ENCODE results near the gene MASP1. TPM values are rescaled to one million over a fixed set of nuclear protein-coding genes. Genes with fewer than 3 reads are reported as not detected.

The MASP1 gene
- total and polyA plus RNA-seq, 2 experiments from 2014 or later: 1.6 to 3.0 TPM

DNA sequence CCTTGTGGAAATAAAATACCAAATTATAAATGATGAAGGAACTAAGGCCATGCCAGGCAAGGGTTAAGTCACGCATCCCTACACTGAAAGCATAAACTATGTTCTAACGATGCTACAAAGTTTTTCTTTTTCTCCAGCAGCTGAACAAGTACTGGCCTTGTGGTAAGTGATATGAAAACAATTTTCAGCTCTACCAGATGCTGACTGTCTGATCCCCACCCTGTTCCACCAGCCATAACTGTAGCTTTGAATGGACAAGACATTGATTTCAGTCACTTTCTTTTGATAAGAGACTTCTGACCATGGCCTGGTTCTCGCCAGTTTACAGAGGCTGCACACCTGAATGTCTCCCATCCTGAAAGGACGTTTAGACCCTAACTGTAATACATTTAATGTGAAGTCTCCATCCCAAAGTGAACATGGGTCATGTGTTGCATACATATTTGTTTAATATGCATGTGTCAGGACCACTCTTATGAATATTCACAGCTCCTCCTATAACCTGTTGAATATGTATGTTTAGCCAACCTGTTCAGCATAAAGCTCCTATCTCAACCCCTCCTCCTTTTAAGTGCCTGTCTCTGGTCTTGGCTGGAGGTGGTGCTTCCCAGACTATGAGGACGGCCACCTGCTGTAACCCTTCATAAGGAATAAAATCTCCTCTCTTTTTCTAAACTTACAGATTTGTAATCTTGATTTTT lies 33.4 kb downstream of the MASP1 start:
- H3K36me3 ChIP-seq (ENCODE audit: insufficient read depth): no peaks in the 10 kb centered on the region

More for the DNA sequence above, 33.4 kb downstream of the MASP1 start:
- Mint-ChIP-seq H3K4me1 (no peaks in the 10 kb centered on the region), H3K36me3 (ENCODE audit: low read depth) (no peaks in the 10 kb centered on the region), H3K27me3 (ENCODE audit: insufficient read depth, low read depth, poor library complexity) (peaks cover 2% of the 10 kb centered on the region), H3K4me3 (no peak overlapping the region), H3K9me3 (no peaks in the 10 kb centered on the region), H3K27ac (no peak overlapping the region)
- TF ChIP-seq, protein P1, sequence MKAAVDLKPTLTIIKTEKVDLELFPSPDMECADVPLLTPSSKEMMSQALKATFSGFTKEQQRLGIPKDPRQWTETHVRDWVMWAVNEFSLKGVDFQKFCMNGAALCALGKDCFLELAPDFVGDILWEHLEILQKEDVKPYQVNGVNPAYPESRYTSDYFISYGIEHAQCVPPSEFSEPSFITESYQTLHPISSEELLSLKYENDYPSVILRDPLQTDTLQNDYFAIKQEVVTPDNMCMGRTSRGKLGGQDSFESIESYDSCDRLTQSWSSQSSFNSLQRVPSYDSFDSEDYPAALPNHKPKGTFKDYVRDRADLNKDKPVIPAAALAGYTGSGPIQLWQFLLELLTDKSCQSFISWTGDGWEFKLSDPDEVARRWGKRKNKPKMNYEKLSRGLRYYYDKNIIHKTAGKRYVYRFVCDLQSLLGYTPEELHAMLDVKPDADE (IDR thresholded peaks at IDR 0.05): no peak
- TF ChIP-seq POLR2AphosphoS5 (IDR thresholded peaks at IDR 0.05; ENCODE audit: low read depth) (no peak), JUNB (IDR thresholded peaks at IDR 0.05; ENCODE audit: unreplicated experiment) (no peak), CREB1 (CRISPR knock-in tag; IDR thresholded peaks at IDR 0.05; ENCODE audit: low read depth) (no peak), EZH2phosphoT487 (IDR thresholded peaks at IDR 0.05; ENCODE audit: unreplicated experiment) (no peak), STAT1 (IDR thresholded peaks at IDR 0.05; ENCODE audit: unreplicated experiment) (no peak), NANOG (IDR thresholded peaks at IDR 0.05; ENCODE audit: borderline replicate concordance) (no peak), EZH2 (IDR thresholded peaks at IDR 0.05; ENCODE audit: low read depth, unreplicated experiment) (no peak), ZNF114 (CRISPR knock-in tag; IDR thresholded peaks at IDR 0.05) (no peak), ZNF331 (CRISPR knock-in tag; IDR thresholded peaks at IDR 0.05; ENCODE audit: low read depth) (no peak)
- TF ChIP-seq, protein P2, sequence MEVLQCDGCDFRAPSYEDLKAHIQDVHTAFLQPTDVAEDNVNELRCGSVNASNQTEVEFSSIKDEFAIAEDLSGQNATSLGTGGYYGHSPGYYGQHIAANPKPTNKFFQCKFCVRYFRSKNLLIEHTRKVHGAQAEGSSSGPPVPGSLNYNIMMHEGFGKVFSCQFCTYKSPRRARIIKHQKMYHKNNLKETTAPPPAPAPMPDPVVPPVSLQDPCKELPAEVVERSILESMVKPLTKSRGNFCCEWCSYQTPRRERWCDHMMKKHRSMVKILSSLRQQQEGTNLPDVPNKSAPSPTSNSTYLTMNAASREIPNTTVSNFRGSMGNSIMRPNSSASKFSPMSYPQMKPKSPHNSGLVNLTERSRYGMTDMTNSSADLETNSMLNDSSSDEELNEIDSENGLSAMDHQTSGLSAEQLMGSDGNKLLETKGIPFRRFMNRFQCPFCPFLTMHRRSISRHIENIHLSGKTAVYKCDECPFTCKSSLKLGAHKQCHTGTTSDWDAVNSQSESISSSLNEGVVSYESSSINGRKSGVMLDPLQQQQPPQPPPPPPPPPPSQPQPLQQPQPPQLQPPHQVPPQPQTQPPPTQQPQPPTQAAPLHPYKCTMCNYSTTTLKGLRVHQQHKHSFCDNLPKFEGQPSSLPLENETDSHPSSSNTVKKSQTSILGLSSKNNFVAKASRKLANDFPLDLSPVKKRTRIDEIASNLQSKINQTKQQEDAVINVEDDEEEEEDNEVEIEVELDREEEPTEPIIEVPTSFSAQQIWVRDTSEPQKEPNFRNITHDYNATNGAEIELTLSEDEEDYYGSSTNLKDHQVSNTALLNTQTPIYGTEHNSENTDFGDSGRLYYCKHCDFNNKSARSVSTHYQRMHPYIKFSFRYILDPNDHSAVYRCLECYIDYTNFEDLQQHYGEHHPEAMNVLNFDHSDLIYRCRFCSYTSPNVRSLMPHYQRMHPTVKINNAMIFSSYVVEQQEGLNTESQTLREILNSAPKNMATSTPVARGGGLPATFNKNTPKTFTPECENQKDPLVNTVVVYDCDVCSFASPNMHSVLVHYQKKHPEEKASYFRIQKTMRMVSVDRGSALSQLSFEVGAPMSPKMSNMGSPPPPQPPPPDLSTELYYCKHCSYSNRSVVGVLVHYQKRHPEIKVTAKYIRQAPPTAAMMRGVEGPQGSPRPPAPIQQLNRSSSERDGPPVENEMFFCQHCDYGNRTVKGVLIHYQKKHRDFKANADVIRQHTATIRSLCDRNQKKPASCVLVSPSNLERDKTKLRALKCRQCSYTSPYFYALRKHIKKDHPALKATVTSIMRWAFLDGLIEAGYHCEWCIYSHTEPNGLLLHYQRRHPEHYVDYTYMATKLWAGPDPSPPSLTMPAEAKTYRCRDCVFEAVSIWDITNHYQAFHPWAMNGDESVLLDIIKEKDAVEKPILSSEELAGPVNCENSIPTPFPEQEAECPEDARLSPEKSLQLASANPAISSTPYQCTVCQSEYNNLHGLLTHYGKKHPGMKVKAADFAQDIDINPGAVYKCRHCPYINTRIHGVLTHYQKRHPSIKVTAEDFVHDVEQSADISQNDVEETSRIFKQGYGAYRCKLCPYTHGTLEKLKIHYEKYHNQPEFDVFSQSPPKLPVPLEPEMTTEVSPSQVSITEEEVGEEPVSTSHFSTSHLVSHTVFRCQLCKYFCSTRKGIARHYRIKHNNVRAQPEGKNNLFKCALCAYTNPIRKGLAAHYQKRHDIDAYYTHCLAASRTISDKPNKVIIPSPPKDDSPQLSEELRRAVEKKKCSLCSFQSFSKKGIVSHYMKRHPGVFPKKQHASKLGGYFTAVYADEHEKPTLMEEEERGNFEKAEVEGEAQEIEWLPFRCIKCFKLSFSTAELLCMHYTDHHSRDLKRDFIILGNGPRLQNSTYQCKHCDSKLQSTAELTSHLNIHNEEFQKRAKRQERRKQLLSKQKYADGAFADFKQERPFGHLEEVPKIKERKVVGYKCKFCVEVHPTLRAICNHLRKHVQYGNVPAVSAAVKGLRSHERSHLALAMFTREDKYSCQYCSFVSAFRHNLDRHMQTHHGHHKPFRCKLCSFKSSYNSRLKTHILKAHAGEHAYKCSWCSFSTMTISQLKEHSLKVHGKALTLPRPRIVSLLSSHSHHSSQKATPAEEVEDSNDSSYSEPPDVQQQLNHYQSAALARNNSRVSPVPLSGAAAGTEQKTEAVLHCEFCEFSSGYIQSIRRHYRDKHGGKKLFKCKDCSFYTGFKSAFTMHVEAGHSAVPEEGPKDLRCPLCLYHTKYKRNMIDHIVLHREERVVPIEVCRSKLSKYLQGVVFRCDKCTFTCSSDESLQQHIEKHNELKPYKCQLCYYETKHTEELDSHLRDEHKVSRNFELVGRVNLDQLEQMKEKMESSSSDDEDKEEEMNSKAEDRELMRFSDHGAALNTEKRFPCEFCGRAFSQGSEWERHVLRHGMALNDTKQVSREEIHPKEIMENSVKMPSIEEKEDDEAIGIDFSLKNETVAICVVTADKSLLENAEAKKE (CRISPR knock-in tag; IDR thresholded peaks at IDR 0.05): no peak
- TF ChIP-seq, protein P3, sequence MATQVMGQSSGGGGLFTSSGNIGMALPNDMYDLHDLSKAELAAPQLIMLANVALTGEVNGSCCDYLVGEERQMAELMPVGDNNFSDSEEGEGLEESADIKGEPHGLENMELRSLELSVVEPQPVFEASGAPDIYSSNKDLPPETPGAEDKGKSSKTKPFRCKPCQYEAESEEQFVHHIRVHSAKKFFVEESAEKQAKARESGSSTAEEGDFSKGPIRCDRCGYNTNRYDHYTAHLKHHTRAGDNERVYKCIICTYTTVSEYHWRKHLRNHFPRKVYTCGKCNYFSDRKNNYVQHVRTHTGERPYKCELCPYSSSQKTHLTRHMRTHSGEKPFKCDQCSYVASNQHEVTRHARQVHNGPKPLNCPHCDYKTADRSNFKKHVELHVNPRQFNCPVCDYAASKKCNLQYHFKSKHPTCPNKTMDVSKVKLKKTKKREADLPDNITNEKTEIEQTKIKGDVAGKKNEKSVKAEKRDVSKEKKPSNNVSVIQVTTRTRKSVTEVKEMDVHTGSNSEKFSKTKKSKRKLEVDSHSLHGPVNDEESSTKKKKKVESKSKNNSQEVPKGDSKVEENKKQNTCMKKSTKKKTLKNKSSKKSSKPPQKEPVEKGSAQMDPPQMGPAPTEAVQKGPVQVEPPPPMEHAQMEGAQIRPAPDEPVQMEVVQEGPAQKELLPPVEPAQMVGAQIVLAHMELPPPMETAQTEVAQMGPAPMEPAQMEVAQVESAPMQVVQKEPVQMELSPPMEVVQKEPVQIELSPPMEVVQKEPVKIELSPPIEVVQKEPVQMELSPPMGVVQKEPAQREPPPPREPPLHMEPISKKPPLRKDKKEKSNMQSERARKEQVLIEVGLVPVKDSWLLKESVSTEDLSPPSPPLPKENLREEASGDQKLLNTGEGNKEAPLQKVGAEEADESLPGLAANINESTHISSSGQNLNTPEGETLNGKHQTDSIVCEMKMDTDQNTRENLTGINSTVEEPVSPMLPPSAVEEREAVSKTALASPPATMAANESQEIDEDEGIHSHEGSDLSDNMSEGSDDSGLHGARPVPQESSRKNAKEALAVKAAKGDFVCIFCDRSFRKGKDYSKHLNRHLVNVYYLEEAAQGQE (IDR thresholded peaks at IDR 0.05; ENCODE audit: unreplicated experiment): no peak
- TF ChIP-seq, protein P4, sequence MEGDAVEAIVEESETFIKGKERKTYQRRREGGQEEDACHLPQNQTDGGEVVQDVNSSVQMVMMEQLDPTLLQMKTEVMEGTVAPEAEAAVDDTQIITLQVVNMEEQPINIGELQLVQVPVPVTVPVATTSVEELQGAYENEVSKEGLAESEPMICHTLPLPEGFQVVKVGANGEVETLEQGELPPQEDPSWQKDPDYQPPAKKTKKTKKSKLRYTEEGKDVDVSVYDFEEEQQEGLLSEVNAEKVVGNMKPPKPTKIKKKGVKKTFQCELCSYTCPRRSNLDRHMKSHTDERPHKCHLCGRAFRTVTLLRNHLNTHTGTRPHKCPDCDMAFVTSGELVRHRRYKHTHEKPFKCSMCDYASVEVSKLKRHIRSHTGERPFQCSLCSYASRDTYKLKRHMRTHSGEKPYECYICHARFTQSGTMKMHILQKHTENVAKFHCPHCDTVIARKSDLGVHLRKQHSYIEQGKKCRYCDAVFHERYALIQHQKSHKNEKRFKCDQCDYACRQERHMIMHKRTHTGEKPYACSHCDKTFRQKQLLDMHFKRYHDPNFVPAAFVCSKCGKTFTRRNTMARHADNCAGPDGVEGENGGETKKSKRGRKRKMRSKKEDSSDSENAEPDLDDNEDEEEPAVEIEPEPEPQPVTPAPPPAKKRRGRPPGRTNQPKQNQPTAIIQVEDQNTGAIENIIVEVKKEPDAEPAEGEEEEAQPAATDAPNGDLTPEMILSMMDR (conservative IDR thresholded peaks at IDR 0.05; ENCODE audit: low read depth in 2 of 2): no peak
- DNase-seq (ENCODE audit: low spot score) (no peak), ATAC-seq (no peak)
- H3K4me2 ChIP-seq: no peak overlapping the region
- no peaks in the 10 kb centered on the region for H3K4me1 ChIP-seq (ENCODE audit: insufficient read depth)
- no peak overlapping the region for H2AFZ ChIP-seq
- H3K79me2 ChIP-seq (replicated peaks; ENCODE audit: insufficient read depth): no peaks in the 10 kb centered on the region
- no peaks in the 10 kb centered on the region for H4K20me1 ChIP-seq (replicated peaks; ENCODE audit: insufficient read depth)
- H3K27ac ChIP-seq (ENCODE audit: low read depth): no peak overlapping the region
- no peaks in the 10 kb centered on the region for H3K27me3 ChIP-seq (ENCODE audit: insufficient read depth)
- no peak overlapping the region for H3K4me3 ChIP-seq
- H3F3A ChIP-seq (replicated peaks; ENCODE audit: low read depth): no peaks in the 10 kb centered on the region
- H3K9me2 ChIP-seq (ENCODE audit: insufficient read depth): peaks cover 4% of the 10 kb centered on the region; the same call in 1 of the 2 replicates
